ENCODE measurements around the gene CDK10. TPM values are rescaled to one million over a fixed set of nuclear protein-coding genes. Genes with fewer than 3 reads are reported as not detected.

CDK10 gene
- total and polyA plus RNA-seq, 9 of the 15 experiments (the other 6 are each of a cell fraction or from before 2014, with no cell fraction given), result 2.0 to 85.1 (median 40.1) TPM

- peak; percentile 58 for TF ChIP-seq ZBTB2 (IDR thresholded peaks at IDR 0.05)
- TF ChIP-seq ZC3H11A (IDR thresholded peaks at IDR 0.05; ENCODE audit: low read depth, low read length), result peak; percentile 91; the same call in 1 of the 2 replicates
- no peak for TF ChIP-seq RBM15 (IDR thresholded peaks at IDR 0.05; ENCODE audit: insufficient read depth, low read length)
- TF ChIP-seq BDP1 (IDR thresholded peaks at IDR 0.05; ENCODE audit: insufficient read depth, insufficient read length), result no peak
- no peak for TF ChIP-seq MYNN (IDR thresholded peaks at IDR 0.05)
- no peak for TF ChIP-seq MYNN (CRISPR knock-in tag; IDR thresholded peaks at IDR 0.05)
- peak; percentile 72 for TF ChIP-seq KDM5B (IDR thresholded peaks at IDR 0.05; ENCODE audit: insufficient replicate concordance, low read depth, low read length)
- TF ChIP-seq CREM (IDR thresholded peaks at IDR 0.05; ENCODE audit: low read depth), result peak; percentile 86
- no peak for TF ChIP-seq PTRF (tag; IDR thresholded peaks at IDR 0.05)
- TF ChIP-seq FOXP1 (CRISPR knock-in tag; IDR thresholded peaks at IDR 0.05), result 0 out of 2 replicates have a peak, but pooled peaks have one; percentile 56
- peak; percentile 13 for TF ChIP-seq SMAD1 (IDR thresholded peaks at IDR 0.05; ENCODE audit: low read depth, low read length, partially characterized antibody)
- TF ChIP-seq MYBL2 (IDR thresholded peaks at IDR 0.05; ENCODE audit: low read depth), result no peak
- TF ChIP-seq MYBL2 (CRISPR knock-in tag; IDR thresholded peaks at IDR 0.05; ENCODE audit: borderline replicate concordance), result no peak
- TF ChIP-seq ELK1 (CRISPR knock-in tag; IDR thresholded peaks at IDR 0.05), result no peak
- no peak for TF ChIP-seq ZNF551 (CRISPR knock-in tag; IDR thresholded peaks at IDR 0.05)
- no peak for TF ChIP-seq ZSCAN29 (IDR thresholded peaks at IDR 0.05)
- no peak; a peak in 1 of 4 replicates for TF ChIP-seq RCOR1 (IDR thresholded peaks at IDR 0.05; ENCODE audit: borderline replicate concordance in 1 of 2, low read depth in 2 of 2, low read length in 2 of 2)
- peak; percentile 96 for TF ChIP-seq VEZF1 (CRISPR knock-in tag; IDR thresholded peaks at IDR 0.05)
- TF ChIP-seq ZNF695 (CRISPR knock-in tag; IDR thresholded peaks at IDR 0.05), result no peak
- TF ChIP-seq RNF2 (IDR thresholded peaks at IDR 0.05), result 0 out of 2 replicates have a peak, but pooled peaks have one; percentile 28
- TF ChIP-seq COPS2 (conservative IDR thresholded peaks at IDR 0.05), result no peak
- TF ChIP-seq RFX7 (CRISPR knock-in tag; IDR thresholded peaks at IDR 0.05), result no peak
- no peak for TF ChIP-seq HEY1 (CRISPR knock-in tag; IDR thresholded peaks at IDR 0.05; ENCODE audit: borderline replicate concordance)
- TF ChIP-seq RBM22 (IDR thresholded peaks at IDR 0.05; ENCODE audit: low read depth, low read length, poor library complexity, severe bottlenecking), result peak; percentile 18
- peak; percentile 5; the same call in 1 of the 2 replicates for TF ChIP-seq E2F3 (CRISPR knock-in tag; IDR thresholded peaks at IDR 0.05)
- TF ChIP-seq HNRNPH1 (optimal IDR thresholded peaks at IDR 0.05; ENCODE audit: low read depth, low read length), result no peak
- TF ChIP-seq NFIC (IDR thresholded peaks at IDR 0.05), result peak; percentile 73
These were observed 34.5 kb downstream of the CDK10 start, which contains the start of the genes VPS9D1 and ZNF276 (continued) for GRCh38 chr16:89720813-89721545.
